ENCODE results near the gene PCDH17.

DNA sequence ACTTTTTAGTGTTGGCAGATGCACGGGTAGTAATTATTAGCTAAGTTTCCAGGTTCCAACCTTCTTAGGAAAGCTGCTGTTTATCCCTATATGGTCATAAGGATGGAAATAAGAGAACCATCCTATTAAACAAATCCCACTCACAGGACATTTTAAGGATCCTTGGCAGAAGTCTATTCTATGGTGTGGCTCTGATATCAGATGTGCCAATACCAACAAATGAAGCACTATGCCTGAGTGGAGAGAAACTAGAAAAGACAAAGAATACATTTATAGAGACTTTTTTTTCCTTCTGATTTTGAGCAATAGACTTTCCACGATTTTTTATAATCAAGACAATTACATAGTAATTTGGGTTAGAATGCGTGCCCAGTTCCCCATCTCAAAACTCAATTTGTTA is 12.6 kb downstream of the PCDH17 start:
- TF ChIP-seq, protein P1, sequence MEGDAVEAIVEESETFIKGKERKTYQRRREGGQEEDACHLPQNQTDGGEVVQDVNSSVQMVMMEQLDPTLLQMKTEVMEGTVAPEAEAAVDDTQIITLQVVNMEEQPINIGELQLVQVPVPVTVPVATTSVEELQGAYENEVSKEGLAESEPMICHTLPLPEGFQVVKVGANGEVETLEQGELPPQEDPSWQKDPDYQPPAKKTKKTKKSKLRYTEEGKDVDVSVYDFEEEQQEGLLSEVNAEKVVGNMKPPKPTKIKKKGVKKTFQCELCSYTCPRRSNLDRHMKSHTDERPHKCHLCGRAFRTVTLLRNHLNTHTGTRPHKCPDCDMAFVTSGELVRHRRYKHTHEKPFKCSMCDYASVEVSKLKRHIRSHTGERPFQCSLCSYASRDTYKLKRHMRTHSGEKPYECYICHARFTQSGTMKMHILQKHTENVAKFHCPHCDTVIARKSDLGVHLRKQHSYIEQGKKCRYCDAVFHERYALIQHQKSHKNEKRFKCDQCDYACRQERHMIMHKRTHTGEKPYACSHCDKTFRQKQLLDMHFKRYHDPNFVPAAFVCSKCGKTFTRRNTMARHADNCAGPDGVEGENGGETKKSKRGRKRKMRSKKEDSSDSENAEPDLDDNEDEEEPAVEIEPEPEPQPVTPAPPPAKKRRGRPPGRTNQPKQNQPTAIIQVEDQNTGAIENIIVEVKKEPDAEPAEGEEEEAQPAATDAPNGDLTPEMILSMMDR (IDR thresholded peaks at IDR 0.05 in 8 of 11, conservative IDR thresholded peaks at IDR 0.05 in 3 of 11): no peak
- no peak for TF ChIP-seq POLR2A (IDR thresholded peaks at IDR 0.05)

All from spleen (tissue), 7 donors.